ENCODE data around the gene NAALADL2.

- TF ChIP-seq, protein P1, sequence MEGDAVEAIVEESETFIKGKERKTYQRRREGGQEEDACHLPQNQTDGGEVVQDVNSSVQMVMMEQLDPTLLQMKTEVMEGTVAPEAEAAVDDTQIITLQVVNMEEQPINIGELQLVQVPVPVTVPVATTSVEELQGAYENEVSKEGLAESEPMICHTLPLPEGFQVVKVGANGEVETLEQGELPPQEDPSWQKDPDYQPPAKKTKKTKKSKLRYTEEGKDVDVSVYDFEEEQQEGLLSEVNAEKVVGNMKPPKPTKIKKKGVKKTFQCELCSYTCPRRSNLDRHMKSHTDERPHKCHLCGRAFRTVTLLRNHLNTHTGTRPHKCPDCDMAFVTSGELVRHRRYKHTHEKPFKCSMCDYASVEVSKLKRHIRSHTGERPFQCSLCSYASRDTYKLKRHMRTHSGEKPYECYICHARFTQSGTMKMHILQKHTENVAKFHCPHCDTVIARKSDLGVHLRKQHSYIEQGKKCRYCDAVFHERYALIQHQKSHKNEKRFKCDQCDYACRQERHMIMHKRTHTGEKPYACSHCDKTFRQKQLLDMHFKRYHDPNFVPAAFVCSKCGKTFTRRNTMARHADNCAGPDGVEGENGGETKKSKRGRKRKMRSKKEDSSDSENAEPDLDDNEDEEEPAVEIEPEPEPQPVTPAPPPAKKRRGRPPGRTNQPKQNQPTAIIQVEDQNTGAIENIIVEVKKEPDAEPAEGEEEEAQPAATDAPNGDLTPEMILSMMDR (conservative IDR thresholded peaks at IDR 0.05 in 1 of 2, IDR thresholded peaks at IDR 0.05 in 1 of 2; ENCODE audit: extremely low read depth in 1 of 2, insufficient read depth in 1 of 2, low read depth in 1 of 2, low read length in 2 of 2) = no peak
- no peak for TF ChIP-seq EZH2 (IDR thresholded peaks at IDR 0.05; ENCODE audit: borderline replicate concordance, low read length)
Measured at GRCh38 chr3:174859756-174860155, 622 bp downstream of the NAALADL2 start.

Data from mammary epithelial cell (primary cell).